ENCODE data around the gene SHISA7.

DNA sequence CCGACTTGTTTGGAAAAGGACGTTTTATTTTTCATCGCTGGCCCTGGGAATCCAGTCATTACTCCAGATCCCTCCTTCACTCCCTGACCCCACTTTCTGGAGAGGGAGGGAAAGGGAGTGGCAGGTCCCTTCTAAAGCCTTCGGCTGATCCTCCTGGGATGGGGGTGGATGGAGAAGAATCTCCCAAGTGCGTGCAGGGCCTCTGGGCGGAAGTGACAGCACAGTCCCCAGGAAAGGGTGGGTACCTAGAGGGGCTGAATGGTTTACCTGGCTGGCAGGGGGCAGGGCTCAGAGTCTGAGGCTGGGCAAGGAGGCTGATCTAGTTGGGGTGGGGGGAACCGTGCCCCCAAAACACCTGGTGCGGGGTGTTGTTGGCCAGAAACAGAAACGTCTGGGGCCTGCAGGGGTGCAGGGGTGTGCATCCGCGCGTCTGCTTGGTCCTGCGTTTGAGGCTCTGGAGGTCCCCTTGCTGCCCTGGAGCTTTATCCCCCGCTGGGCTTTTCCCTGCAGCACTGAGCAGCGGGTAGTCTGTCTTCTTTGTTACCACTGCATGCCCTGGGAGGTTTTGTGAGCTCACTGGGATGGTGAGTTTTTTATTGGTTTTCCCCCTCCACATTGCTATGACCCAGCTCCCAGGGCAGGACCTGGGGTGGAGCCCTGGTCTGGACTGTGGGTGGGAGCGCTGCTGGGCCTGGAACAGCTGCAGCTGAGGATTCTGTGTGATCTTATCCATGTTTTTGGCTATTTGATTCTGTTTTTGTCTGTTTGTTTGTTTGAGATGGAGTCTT, 30.3 kb upstream of the SHISA7 start:
- TF ChIP-seq, protein P1, sequence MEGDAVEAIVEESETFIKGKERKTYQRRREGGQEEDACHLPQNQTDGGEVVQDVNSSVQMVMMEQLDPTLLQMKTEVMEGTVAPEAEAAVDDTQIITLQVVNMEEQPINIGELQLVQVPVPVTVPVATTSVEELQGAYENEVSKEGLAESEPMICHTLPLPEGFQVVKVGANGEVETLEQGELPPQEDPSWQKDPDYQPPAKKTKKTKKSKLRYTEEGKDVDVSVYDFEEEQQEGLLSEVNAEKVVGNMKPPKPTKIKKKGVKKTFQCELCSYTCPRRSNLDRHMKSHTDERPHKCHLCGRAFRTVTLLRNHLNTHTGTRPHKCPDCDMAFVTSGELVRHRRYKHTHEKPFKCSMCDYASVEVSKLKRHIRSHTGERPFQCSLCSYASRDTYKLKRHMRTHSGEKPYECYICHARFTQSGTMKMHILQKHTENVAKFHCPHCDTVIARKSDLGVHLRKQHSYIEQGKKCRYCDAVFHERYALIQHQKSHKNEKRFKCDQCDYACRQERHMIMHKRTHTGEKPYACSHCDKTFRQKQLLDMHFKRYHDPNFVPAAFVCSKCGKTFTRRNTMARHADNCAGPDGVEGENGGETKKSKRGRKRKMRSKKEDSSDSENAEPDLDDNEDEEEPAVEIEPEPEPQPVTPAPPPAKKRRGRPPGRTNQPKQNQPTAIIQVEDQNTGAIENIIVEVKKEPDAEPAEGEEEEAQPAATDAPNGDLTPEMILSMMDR (IDR thresholded peaks at IDR 0.05; ENCODE audit: insufficient read depth, low read length) = no peak
- TF ChIP-seq, protein P2, sequence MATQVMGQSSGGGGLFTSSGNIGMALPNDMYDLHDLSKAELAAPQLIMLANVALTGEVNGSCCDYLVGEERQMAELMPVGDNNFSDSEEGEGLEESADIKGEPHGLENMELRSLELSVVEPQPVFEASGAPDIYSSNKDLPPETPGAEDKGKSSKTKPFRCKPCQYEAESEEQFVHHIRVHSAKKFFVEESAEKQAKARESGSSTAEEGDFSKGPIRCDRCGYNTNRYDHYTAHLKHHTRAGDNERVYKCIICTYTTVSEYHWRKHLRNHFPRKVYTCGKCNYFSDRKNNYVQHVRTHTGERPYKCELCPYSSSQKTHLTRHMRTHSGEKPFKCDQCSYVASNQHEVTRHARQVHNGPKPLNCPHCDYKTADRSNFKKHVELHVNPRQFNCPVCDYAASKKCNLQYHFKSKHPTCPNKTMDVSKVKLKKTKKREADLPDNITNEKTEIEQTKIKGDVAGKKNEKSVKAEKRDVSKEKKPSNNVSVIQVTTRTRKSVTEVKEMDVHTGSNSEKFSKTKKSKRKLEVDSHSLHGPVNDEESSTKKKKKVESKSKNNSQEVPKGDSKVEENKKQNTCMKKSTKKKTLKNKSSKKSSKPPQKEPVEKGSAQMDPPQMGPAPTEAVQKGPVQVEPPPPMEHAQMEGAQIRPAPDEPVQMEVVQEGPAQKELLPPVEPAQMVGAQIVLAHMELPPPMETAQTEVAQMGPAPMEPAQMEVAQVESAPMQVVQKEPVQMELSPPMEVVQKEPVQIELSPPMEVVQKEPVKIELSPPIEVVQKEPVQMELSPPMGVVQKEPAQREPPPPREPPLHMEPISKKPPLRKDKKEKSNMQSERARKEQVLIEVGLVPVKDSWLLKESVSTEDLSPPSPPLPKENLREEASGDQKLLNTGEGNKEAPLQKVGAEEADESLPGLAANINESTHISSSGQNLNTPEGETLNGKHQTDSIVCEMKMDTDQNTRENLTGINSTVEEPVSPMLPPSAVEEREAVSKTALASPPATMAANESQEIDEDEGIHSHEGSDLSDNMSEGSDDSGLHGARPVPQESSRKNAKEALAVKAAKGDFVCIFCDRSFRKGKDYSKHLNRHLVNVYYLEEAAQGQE (IDR thresholded peaks at IDR 0.05; ENCODE audit: insufficient replicate concordance, low read depth) = no peak
- TF ChIP-seq POLR2AphosphoS5 (IDR thresholded peaks at IDR 0.05; ENCODE audit: low read depth) (no peak), GABPA (IDR thresholded peaks at IDR 0.05; ENCODE audit: low read depth) (no peak)
